HG03175 (cell line): ENCODE measurements around the gene GPR183.

Source experiments
- ATAC-seq: cut with Tn5 transposase; IDR thresholded peaks from one replicate; pipeline ENCODE4 v1.9.1; 2021; ENCODE audit warnings: mild to moderate bottlenecking, moderate library complexity; ENCODE audit not compliant: unreplicated experiment

GPR183 gene, protein sequence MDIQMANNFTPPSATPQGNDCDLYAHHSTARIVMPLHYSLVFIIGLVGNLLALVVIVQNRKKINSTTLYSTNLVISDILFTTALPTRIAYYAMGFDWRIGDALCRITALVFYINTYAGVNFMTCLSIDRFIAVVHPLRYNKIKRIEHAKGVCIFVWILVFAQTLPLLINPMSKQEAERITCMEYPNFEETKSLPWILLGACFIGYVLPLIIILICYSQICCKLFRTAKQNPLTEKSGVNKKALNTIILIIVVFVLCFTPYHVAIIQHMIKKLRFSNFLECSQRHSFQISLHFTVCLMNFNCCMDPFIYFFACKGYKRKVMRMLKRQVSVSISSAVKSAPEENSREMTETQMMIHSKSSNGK

DNA sequence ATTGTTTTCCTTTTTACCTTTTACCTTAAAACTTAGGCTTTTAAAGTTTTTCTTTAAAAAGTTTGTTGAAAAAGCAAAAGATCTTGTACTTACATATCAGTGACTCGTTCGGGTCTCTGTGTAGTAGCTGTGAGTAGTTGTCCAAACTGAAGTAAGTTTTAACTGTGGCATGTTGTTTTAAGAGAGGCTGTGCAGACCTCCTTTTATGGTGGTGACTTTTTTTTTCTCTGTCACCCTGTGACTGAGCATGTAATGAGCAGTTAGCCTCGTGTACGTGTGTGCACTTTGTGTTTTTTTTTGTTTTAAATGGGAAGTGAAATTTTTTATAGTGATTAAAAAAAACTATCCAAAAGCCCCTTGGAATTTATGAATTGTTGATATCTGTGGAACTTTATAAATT is at the start of gene GPR183:
Gene GPR183 (minus strand): TSS at position 153 of the 400 bp plus-strand sequence. CDS start 11,254 bp downstream, outside the sequence.
- peak; percentile 59 for ATAC-seq

DNA sequence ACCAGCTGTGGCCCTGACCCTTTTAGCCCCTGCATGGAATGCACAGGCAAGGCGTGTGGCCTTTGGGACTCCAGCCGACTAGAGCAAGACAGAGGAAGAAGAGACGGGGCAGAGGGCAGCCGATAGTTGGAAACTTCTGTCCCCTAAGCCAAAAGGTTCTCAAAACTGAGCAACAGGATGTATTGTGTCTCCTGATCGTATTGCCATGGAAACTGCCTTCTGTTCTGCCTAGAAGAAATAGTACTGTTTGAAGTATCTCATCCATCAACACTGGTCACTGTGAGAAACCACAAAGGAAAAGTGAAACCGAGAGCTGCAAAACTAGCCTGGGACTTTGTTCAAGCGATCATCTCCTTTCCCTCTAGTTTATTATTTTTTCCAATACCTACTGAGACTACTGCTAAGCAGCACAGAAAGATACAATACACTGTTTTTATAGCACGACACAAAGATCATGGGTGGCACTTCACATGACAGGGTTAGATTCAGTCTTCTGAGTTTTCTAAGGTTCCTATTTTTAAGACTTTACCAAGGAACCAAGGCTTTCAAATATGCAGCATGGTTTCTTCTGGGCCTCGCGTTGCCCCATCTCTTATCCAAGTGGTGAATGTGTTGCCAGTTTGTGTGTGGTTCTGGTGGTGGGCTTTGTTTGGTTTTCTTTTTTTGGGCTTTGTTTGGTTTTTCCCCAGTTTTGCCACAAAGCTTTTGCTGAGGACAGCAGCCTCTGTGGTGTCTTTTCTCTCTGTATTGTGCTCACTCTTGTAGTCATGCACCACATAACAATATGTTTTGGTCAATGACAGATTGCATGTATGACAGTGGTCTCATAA is 49.3 kb upstream of the GPR183 start:
- ATAC-seq = peak; percentile 73

DNA sequence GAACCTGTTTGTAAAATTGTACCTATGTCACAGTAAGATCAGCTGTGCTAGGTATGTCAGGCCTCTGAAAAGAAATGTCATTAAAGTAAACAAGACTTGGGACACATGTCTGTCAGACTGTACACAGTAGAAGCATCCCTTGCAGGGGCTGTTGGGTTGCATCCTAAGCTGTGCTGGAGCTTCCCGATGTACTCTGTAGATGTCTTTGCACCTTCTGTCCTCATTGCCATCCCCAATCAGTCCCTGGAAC is 48.7 kb upstream of the GPR183 start:
- no peak for ATAC-seq

DNA sequence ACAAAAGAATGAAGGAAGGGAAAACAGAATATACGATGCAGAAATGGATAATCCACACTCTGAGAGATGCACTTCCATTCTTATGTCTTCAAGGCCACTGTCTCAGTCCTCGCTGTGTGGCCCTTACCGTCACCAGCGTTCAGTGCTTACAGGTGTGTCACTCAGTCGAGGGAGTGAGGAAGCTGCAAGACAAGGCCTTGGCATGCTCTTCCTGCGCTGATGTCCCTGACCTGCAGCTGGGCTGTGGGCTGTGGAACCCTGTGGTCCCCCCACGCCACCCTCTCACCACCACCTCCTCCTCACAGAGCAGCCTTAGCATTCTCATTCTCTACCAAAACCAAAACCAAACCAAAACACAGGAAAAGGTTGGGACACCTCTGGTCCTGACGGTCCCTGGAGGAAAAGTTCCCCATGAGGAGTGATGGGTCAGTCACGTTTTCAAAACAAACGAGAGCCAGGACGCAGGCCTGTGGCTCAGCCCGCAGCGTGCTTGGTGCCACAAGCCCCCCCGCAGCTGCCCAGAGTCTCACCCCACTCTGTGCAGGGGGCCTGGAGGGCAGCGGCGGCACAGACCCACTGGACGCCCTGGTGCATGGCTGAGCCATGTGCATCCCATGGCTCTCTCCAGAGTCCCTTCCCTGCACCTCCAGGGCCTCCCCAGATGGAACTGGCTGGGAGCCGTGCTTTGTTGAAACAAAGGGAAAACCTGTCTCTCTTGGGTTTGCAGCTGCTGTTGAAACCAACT is 48.2 kb upstream of the GPR183 start:
- no peak for ATAC-seq

DNA sequence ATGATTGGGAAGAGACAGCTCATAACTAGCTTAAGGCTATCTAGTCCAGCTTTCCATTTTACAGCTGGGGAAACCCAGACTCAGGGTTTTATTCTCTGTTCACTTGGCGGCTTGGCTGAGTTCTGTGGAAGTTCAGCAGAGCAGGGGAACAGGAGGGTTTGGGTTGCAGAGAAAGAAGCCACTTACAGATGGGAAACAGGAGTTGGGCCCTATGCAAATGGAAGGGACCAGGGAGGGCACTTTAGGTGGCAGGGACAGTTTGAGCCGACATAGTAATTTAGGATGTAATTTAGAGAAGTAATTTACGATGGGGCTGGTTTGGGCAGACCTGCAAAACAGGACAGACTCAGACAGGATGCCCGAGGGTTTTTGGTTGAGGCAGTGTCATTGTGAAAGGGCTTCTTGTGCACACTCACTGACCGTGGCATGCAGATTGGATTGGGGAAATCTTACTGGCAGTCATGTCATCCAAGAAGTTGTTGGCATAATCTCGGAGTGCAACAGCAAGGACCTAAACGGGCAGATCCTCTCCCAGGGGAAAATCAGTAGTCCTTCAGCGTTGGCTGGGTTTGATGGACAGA is 47.3 kb upstream of the GPR183 start:
- peak; percentile 16 for ATAC-seq

DNA sequence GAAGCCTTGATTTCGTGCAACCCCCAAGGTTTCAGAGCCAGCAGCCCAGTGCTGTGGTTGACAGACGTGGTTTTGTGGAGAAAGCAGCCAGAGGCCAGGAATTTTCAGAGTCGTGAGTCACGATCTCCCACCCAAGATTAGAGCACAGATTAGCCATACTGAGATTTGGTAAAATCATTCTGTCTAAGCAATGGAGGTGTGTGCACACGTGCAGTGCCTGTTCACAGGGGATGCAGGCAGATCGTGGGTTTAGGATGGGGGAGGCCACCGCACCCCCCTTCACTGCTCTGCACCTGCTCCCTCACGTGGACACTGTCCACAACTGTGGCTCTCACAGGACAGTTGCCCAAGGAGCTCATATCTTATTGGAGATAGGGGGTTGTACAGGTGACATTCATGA is 46.6 kb upstream of the GPR183 start:
- ATAC-seq = no peak

DNA sequence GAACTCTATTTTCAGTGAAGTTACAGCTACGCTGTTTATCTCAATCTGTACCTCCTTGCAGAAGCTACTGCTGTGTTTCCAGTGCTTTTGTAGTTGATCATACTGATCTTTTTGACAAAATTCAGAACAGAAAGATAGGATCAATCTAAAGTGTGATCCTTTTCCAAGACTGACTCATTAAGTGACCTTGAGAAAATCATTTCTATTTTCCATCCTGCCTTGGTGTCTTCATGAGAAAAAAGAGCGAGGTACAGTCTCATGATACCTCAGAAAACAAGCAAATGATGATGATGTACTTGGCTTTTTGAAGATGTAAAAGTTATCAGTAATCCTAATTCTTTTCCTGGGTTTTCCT is 46.0 kb upstream of the GPR183 start:
- no peak for ATAC-seq

DNA sequence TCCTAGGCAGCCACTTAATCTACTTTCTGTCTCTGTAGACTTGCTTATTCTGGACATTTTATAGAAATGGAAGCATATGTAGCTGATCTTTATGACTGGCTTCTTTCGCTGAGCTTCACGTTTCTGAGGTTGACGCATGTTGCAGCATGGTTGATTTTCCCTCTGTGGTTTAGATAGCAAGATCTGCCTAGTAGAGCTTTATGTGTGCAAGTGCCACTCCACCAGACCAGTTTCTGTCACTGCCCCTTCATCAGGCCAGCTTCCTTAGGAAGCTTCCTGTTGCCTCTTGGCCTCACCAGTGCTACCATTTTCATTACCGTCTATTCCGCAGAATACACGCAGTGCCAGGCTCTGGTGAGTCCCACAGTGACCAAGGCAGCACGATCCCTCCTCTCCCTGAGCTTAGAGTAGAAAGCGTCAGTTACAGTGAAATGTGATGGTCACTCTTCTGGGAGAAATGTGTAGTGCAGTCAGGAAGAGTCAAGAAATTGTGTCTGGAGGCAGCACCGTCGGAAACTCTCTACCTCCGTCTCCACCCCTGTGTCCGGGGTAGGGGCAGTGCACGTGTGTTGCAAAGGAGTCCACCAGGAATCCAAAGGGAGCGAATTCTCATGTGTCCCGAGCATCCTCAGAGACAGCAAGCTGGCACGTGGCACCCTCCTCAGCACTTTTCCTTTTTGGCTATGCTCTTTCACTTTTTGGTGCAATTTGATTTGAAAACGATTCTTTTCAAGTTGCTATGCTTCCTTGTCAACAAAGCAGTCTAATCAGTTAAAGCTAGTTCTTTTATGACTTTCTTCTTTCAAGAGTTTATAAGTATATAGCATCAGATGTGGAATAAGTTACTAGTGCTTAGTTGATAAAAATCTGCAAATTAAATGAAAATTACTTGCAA is 45.4 kb upstream of the GPR183 start:
- no peak for ATAC-seq

DNA sequence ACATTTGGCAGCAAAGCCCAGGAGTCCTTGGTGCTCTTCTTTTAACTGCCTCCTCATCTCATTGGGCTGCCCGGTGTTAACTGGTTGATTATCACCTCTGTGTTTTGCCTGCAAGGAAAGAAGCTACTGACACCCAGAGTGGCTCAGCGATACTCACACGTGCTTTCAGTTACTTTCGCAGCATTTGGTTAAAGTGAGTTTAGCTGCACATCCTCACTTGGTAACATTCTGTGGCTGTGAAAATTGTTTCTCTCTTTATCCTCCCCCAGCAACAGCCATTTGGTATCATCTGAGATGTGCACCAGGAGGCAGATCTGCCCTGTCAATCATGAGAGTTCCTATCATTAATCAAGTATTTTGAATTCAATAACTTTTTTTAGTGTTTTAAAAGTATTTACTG is 44.6 kb upstream of the GPR183 start:
- peak; percentile 41 for ATAC-seq

DNA sequence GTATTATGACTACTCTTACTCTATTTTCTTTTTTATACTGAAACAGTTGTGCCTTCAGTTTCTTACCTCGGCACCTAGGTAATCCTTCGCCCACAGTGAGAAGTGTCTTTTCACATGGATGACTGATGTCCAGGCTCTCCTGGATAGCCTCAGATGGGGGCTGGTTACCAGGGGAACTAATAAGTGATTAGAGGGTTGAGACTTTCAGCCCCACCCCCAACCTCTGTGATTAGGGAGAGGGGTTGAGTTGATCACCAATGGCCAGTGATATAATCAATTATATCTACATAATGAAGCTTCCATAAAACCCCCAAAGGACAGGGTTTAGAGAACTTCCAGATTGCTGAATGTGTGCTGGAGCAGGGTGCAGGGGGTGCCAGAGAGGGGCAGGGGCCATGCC is 43.0 kb upstream of the GPR183 start:
- no peak for ATAC-seq

DNA sequence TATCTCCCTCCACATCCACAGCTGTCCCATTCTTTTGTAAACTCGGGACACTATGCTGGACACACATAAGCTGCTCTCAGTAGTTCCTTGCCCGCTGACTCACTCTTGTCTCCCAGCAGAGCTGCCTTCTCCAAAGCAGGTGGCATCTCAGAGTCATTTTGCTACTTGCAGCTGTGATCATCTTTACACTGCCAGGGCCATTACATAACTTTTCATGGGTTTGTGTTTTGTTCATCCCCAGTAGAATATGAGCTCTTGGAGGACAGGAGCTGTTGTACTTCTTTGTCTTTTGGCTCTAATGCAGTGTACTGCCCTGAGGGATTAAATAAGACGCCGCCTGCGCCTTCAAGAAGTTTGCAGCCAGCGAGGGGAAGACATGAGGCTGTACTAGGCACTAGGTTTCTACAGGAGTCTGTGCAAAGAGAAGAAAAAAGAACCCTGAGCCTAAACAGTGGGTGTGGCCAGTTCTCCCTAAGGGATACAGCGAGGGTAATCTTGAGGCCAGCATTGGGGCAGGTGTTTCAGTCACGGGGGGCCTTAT is 40.8 kb upstream of the GPR183 start:
- peak; percentile 26 for ATAC-seq

DNA sequence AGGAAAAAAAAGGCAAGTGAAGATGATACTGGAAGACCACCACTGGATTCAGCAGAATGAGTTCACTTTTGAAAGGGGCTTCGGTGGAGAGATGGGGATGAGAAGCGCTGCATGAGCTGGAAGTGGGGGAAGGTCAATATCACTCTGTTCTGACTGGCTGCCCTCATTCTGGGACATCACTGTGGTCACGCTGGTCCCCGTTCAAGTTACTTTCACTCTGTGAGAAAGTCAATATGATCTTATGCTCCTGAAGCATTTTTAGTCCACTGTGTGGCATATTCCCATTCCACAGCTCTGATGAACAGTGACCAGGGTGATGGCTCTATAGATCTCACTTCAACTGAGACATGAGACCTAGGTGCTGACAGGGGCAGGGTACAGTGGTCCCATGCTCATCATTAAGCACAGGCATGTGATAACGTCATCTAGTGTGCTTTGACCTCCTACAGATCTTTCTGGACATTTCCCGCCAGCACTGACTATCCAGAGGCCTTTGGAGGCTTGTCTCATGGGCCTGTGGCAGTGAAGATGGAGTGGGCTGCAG is 40.2 kb upstream of the GPR183 start:
- ATAC-seq = no peak

DNA sequence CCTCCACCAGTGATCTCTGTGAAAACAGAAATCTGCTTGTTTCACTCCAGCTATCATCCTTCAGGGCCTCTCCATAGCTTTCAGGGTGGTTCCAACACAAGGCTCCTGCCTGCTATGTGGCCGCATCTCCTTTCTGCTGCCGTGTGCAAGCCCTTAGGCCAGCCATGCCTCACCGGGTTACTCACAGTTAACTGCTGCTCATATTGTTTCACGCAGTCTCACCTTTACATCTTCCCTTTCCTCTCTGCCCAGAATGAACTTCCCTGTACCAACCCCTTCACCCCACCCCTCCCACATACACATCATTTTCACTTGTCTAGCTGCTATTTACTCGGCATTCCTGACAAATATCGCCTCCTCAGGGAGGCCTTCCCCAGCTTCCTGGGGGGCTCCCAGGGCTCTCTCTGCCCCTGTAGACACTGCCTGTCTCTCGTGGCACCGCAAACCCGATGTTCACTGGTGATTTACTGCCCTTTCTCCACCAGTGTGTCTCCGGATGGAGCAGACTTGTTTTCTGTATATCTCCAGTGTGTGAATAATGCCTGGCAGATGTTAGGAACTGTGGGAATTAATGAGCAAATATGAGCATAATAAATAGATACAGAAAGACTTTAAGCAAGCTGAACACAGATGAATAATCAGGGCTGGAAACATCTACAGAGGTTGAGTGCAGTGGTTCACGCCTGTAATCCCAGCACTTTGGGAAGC is 39.3 kb upstream of the GPR183 start:
- ATAC-seq = no peak

DNA sequence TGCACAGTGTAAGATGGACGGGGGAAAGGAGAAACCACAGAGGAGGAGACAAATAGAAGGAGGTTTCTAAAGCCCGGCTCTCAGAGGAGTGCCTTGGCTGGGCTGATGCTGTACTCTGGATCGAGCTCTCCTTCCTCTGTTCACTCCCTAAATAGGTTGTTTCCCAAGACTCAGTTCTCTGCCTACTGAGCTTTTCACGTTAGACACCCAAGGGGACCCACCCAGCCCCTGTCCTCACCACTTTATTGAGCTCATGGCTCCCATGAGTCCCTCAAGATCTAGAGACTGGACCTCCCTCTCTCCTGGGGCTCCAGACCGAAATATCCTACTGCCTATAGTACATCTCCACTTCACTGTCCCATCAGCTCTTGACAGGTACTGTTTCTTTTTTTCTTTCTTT is 38.1 kb upstream of the GPR183 start:
- ATAC-seq = no peak

DNA sequence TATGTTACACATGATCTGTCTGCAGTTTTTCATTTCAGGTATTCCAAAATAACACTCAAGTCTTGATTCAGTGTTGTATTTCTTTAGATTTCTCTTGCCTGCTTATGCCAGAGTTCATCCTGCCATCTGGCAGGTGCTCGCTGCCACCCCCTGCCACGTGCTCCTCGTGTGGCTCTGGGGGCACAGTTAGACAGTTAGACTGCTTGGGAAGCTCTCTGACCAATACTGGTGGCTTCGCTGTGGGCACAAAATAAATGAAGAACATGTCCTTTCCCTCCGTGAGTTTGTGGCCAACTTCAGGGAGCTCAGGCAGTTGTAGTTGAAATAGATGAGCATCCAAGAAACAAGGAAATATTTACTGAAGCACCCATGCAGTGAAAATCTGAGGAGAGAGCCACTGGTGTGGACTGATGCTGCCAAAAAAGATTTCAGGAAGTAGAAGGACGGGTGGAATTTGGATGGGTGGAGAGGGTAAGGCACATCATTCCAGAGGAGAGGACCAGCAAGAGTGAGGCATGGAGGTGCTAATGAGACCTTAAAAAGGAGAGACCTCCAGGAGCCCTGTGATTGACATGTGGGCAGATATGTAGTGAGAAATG is 37.5 kb upstream of the GPR183 start:
- ATAC-seq = no peak

DNA sequence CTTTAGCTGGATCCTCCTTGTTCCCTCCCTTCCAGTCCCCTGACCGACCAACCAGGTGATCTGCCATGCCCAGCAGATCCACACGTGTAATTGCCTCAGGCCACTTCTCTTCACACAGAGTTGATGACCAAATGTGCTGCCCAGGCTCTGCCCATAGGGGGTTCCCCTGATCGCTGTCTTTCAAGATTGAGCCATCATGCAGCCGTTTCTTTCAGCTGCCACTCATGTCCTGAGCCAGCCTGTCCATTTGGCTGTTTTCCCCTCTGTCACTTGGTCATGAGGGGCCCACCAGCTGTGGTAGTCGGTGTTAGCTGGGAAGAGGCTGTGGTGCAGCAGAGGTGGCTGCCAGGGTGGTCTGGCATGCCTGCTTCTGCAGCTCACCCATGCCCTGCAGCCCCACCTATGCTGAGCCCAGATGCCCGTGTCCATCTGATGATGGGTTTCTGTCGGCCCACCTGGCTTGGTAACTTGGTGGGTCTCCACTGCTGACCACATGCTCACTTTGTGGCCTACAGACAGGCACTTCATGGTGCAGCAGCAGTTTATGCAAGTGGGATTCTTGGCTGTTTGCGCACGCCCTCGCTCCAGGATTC is 35.6 kb upstream of the GPR183 start:
- no peak for ATAC-seq

DNA sequence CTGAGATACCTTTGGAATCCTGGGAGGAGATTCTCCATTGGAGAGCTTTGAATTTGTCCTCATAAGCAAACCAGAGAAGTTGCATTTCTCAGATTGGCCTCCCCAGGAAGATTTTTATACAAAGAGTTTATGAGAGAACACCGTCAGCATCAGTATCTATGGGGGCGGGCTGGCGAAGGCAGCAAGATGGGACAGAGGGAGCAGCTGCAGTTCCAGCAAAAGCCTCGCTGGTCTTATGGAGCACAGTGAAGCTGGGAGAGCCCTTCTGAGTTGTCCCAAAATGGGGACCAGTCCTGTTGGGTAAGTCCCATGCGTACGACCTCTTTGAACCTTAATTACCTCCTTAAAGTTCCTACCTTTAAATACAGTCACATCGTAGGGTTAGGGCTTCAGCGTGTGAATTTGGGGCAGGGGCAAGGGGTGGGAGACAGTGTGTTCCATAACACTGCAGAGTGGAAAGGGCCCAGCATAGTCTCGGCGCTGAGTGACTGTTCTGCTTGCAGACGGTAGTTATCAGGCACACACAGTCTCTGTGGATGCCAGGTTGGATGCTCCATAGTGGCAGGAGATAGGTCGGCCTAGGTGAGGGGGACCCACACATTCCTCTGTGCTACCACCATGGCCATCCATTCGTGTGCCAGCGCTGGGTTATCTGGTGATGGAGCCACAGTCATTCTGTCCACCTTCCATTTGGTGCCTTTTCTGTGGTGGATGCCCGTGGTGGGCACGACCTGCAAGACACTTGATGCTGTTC is 34.9 kb upstream of the GPR183 start:
- no peak for ATAC-seq

DNA sequence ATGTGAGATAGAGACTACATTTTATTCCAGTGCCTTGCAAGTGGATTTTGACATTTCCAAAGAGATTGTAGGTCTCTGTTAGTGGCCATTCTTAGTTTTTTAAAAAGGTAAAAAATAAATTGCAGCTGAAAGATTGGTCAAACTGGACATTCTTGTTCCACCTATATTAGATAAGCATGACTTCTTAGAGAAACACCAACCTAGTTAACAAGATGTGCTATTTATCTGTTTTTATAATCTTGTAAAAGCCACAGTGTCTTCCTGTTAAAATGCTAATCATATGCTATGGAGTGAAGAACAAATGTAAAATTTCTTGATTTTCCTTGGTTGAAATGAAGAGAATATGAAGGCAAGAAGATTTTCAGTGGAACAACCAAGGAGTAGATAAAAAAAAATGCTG is 33.4 kb upstream of the GPR183 start:
- no peak for ATAC-seq
